Nephron (organoid): ENCODE results near the gene CTCFL.

ENCODE experiments used
- H3K27ac Mint-ChIP-seq, 3 experiments: 2 replicates each; pipeline ENCODE4 v1.8.0; 2020; ENCODE audit warnings: mixed read lengths in 3 of 3, mild to moderate bottlenecking in 2 of 3, moderate library complexity in 1 of 3
- H3K27me3 Mint-ChIP-seq: 2 replicates; pipeline ENCODE4 v1.8.0; 2021; ENCODE audit warnings: low read depth, mild to moderate bottlenecking, moderate library complexity, mixed read lengths
- H3K36me3 Mint-ChIP-seq: 2 replicates; pipeline ENCODE4 v1.8.0; 2020; ENCODE audit warnings: low read depth, mixed read lengths
- H3K4me1 Mint-ChIP-seq: 2 replicates; pipeline ENCODE4 v1.8.0; 2020; ENCODE audit warnings: mixed read lengths
- H3K4me3 Mint-ChIP-seq, 3 experiments: 2 replicates each; pipeline ENCODE4 v1.8.0; 2020; ENCODE audit warnings: mild to moderate bottlenecking in 3 of 3, mixed read lengths in 3 of 3, moderate library complexity in 2 of 3
- H3K9me3 Mint-ChIP-seq: 2 replicates; pipeline ENCODE4 v1.8.0; 2020; ENCODE audit warnings: mixed read lengths
- CTCF ChIP-seq, 3 experiments: fragments of 200-600 bp; sonication (generic); IDR thresholded peaks; one replicate each; pipeline ENCODE4 v1.5.0; 2021; ENCODE audit warnings: antibody characterized with exemption in 3 of 3; ENCODE audit not compliant: unreplicated experiment in 3 of 3

Gene CTCFL

GRCh38 chr20:57540890-57541580 is 16.1 kb upstream of the CTCFL start:
- Mint-ChIP-seq H3K4me1 (peaks cover 9% of the 10 kb centered on the region), H3K9me3 (peaks cover 17% of the 10 kb centered on the region), H3K4me3 (no peak overlapping the region), H3K36me3 (no peaks in the 10 kb centered on the region), H3K27ac (peak overlapping the region in 1 of 3 experiments; percentile 8), H3K27me3 (peaks cover 44% of the 10 kb centered on the region)
- TF ChIP-seq CTCF (IDR thresholded peaks at IDR 0.05; ENCODE audit: unreplicated experiment in 3 of 3) = no peak

- H3K4me1 Mint-ChIP-seq = peaks cover 5% of the 10 kb centered on the region
- TF ChIP-seq CTCF (IDR thresholded peaks at IDR 0.05; ENCODE audit: unreplicated experiment in 3 of 3) = no peak
- H3K36me3 Mint-ChIP-seq = no peaks in the 10 kb centered on the region
- no peak overlapping the region for H3K27ac Mint-ChIP-seq
- peaks cover 22% of the 10 kb centered on the region for H3K9me3 Mint-ChIP-seq
- H3K27me3 Mint-ChIP-seq = peaks cover 53% of the 10 kb centered on the region
- H3K4me3 Mint-ChIP-seq = no peak overlapping the region
These were observed 14.9 kb upstream of the CTCFL start for GRCh38 chr20:57539889-57540288.

- H3K36me3 Mint-ChIP-seq = peaks cover 5% of the 10 kb centered on the region
- H3K4me3 Mint-ChIP-seq = no peak overlapping the region
- H3K27ac Mint-ChIP-seq = no peak overlapping the region
- H3K4me1 Mint-ChIP-seq = peaks cover 4% of the 10 kb centered on the region
- peaks cover 28% of the 10 kb centered on the region for H3K9me3 Mint-ChIP-seq
- H3K27me3 Mint-ChIP-seq = peaks cover 47% of the 10 kb centered on the region
- no peak for TF ChIP-seq CTCF (IDR thresholded peaks at IDR 0.05; ENCODE audit: unreplicated experiment in 3 of 3)
These were observed 12.9 kb upstream of the CTCFL start for GRCh38 chr20:57537822-57538221.

- no peak for TF ChIP-seq CTCF (IDR thresholded peaks at IDR 0.05; ENCODE audit: unreplicated experiment in 3 of 3)
- H3K27ac Mint-ChIP-seq = no peak overlapping the region
- peaks cover 4% of the 10 kb centered on the region for H3K4me1 Mint-ChIP-seq
- peaks cover 29% of the 10 kb centered on the region for H3K9me3 Mint-ChIP-seq
- no peak overlapping the region for H3K4me3 Mint-ChIP-seq
- peaks cover 47% of the 10 kb centered on the region for H3K27me3 Mint-ChIP-seq
- H3K36me3 Mint-ChIP-seq = peaks cover 5% of the 10 kb centered on the region
These were observed 12.1 kb upstream of the CTCFL start for GRCh38 chr20:57536771-57537724.

GRCh38 chr20:57536120-57536708 is 11.3 kb upstream of the CTCFL start:
- peaks cover 45% of the 10 kb centered on the region for H3K27me3 Mint-ChIP-seq
- H3K4me3 Mint-ChIP-seq = no peak overlapping the region
- H3K4me1 Mint-ChIP-seq = peaks cover 3% of the 10 kb centered on the region
- no peak for TF ChIP-seq CTCF (IDR thresholded peaks at IDR 0.05; ENCODE audit: unreplicated experiment in 3 of 3)
- peaks cover 29% of the 10 kb centered on the region for H3K9me3 Mint-ChIP-seq
- H3K27ac Mint-ChIP-seq = no peak overlapping the region
- peaks cover 5% of the 10 kb centered on the region for H3K36me3 Mint-ChIP-seq
